Measurements from ENCODE around the gene LZTR1.
A peak's percentile ranks its signal among the peaks of the same experiment; 100 is the strongest.
"Not testable (repeated sequence)": the region's sequence is repeated elsewhere in the genome, so short reads cannot be mapped to it uniquely, and the experiment has no call there.

LZTR1 gene

DNA sequence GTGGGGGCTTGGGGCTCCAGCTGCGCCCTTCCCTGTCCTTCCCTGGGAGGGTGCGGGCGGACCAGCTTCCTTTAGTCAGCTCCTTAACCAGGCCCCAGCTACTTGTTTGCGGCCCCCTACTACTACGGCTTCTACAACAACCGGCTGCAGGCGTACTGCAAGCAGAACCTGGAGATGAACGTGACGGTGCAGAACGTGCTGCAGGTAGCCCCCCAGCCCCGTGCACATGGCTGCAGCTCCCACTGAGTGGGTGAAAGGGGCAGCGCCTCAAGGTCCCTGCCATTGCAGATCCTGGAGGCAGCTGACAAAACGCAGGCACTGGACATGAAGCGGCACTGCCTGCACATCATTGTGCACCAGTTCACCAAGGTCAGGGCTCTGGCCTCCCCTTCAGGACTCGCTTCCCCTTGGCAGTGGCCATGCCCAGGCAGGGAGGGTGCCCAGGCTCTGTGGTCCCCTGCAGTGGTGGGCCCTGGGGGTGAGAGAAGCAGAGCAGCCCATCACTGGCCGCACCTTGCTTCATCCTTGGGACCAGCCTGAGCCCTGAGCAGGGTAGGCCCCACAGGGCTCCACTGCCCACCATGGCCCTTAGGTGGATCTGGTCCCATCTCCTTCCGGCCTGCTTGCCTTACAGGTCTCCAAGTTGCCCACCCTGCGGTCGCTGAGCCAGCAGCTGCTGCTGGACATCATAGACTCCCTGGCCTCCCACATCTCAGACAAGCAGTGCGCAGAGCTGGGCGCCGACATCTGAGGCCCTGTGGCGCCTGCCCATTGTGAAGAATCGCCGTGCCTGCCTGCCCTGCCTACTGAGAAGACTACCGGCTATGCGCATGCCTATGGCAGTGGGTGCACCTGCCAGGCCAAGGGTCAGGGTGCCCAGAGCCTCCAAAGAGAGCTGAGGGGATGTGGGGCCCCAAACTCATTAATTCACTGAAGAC lies 14.8 kb downstream of the LZTR1 start:
- no peak for DNase-seq (ENCODE audit: low read depth)

DNA sequence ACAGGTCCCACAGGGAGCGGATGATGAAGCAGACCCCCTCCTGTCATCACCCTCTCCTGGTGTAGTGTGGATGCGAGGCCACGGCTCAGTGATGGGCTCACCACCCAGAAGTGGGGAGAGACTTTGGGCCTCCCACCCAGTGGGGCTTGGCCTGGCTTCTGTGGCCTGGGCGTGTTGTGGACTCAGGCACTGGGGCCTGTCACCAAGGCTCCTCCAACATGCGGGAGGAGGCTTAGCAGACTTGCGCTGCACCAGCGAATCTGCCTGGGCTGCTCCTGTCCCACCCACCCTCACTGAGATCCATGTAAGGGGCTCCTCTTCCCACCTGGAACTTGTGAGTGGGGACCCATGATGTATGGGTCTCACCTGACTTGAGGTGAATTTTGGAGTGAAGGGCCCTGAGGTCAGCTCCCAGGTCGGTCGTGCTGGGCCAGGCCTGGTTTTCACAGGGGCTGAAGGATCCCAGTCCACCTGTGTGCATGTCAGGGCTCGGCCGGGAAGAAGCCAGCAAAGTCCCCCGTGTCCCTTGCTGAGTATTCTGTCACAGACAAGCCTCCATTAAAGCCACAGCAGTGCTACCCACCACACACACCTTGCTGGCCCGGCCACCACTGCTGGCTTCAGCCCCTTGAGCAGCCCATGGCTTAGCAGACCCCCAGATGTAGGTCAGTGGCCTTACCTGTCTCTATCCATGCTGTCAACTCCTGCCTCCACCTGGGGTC lies 15.6 kb downstream of the LZTR1 start:
- DNase-seq (ENCODE audit: low read depth): no peak

DNA sequence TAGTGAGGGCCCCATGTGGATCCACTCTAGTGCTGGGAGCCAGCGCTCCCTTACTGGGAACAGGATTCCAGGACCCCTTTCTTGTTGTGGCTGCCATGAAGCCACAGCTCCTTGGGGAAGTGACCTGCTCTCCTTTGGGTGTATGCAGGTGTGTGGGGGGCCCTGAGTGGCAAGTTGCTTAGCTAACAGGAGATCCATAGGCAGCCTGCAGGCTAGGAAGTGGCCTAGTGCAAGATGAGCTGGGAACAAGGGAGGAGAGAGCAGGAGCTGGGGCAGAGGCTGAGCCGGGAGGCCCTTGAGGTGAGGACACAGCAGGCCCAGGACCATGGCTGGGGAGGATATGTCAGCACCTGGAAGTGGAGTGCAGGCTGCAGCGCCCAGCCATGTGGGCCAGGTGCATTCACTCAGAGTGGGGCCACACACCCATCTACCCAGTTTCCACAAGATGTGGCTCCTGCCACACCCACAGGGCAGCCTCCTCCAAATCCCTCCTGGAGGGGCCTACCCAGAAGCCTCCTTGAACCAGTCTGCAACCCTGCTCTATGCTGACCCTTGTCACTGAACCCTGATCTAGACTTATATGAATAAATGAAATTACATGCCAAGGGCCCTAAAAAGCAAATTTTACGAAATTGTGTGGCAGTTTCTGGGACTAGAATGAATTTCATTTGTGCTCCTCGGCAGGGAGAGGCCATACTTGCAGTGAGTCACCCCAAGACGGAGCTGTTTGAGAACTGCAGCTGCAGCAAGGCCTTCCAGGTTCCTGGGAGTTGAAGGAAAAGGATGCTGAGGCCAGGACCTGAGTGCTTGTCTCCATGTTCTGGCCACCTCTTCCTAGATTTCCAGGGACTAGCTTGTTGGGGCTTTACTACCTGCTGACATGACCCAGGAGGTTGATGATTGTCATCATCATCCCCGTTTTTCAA lies 16.6 kb downstream of the LZTR1 start:
- DNase-seq (ENCODE audit: low read depth): no peak

DNA sequence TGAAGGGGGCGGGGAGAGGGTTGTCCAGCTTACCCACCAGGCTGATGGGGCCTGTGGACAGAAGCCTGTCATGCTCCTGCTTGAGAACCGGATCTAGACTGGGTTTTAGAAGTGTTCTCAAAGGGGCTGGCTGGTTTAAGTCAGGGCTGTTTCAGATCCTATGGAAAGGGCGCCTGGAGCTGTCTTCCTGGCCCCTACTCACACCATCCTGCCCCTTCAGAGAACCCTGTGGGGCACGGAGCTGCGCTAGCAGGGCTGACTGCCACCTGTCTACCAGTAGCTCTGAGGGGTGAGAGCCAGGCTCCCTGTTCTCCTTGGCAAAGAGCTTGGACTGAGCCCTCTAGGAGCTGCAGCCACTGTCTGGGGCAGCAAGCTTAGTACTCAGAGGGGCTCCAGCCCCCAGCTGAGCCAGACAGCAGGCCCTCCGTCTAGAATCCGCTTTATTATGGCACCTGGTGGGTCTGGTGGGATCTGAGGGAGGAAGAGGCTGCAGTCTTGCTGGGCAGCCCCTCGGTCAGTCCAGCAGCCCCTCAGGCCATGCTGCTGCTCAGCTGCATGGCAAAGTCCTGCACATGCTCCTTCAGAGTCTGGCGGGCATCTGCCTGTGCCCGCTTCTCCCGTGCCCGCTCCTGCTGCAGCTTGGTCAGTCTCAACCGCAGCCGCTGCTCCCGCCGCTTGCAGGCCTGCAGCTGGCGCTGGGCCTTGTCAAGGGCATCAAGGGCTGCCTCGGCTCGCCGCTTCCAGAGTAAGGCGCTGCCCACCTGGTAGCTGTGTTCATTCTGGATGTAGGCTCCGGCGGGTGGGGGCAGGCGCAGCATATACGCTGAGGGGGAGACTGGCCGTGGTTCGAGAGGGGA lies 17.5 kb downstream of the LZTR1 start:
- DNase-seq (ENCODE audit: low read depth): no peak

DNA sequence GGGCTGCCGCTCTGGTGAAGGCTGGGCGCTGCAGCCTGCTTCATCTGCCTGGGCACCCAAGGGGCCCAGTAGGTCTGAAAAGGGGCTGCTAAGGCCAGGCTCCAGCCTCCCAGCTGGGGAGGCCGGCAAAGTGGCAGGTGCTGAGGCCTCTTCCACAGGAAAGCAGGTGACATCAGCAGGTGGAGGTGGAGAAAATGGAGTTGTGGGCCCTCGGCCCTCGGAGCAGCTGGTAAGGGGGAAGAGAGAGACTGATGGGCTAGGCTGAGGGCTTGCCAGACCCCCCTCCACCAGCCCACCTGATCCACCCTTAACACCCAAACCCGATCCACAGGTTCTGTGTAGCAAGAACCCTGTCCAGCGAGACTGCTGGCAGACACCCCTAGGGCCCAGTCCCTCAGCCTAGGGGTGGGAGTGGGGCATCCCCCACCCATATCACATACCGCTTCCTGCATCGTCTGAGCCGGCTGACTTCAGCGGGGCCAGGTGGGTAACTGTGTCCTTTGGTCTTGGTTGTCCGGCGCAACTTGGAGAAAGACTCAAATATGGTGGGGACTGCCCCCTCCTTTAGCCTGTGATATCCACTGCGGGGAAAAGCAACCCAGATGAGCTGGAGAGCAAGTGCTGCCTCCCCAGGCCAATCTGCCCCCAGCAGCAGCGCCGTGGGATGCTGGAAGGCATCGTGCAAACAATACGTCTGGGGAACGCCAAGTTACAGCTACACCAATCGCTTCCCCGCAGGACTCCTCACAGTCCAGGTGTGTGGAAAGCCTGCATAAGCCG lies 18.3 kb downstream of the LZTR1 start:
- no peak for DNase-seq (ENCODE audit: low read depth)

DNA sequence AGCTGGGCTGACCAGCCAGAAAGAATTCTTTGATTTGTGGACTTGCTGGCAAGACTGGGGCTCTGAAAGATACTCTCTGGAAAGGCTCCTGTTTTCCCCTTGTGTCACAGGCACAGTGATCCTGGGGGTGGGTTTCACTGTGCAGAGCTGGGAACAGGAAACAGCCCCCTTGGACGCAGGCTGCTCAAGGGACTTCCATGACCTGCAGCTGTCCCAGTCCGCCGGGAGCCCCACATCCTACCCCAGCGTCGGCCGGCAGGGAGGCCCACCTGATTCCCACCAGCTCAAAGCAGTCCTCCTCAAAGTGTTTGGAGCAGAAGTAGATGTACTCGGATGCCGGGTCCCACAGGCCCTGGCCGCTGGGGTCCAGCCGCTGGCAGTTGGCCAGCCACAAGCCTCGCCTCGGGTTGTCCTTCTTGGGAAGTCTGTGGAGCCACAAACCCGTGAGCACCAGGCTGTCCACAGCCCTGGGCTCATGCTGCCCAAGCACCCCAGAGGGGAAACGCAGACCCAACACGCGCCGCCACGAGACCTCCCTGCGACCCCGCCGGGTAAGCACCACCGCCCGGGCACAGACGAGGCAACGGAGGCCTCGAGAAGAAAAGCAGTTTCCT lies 19.0 kb downstream of the LZTR1 start:
- no peak for DNase-seq (ENCODE audit: low read depth)

DNA sequence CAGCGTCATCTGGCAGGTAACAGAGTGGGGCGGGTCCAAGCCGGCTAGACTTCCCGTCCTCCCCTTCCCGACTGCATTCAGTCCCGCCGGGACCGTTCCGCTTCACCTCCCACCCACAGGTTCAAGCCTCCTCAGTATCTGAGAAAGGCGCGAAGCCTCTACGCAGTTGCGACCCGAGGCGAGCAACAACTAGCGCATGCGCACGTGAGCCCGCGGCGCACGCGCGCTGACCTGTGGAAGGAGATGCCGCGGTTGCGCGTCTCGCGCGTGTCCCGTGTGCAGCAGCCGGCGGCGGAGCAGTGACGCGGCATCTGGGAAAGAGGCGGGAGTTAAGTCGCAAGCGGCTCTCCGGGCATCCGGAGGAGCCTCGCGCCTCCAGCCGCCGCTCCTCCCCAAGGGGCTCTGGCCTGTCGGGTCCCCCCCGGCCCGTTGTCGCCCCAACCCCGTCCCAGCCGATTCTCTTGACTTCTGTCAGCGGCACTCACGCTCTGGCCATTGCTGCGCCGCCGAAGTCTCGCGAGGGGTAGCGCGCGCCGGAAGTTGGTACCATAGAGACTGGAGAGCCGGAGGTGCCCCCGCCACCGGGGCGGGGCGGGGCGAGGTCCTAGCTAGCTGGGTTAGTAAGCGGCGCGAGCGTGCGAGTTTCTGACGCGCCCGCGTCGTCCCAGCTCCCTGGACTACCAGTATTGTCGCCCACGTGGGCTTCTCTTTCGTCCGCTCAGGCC lies 19.7 kb downstream of the LZTR1 start, which contains the start of gene THAP7:
THAP7 (minus strand) TSS at position 518 of the 725 bp plus-strand sequence; CDS start at position 311, 207 bp downstream.
- DNase-seq (ENCODE audit: low read depth): peak; percentile 96

DNA sequence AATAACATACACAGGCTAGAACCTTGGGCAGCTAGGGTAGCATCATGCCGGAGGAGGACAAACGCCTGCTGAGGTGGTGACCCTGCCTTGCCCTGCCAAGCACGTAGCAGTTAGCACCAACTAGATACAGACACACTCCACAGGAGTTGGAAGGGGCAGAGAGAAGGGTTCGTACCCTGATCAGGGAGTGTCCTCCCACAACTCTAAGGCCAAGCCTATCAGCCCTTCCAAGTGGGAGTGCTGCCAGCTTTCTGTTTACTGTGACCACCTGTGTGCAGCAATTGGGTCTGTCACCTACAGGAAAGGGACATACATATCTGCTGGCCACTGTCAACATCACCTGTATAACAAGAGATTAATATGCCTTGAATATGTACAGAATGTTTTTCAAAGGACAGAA lies 21.7 kb downstream of the LZTR1 start:
- no peak for DNase-seq (ENCODE audit: low read depth)

DNA sequence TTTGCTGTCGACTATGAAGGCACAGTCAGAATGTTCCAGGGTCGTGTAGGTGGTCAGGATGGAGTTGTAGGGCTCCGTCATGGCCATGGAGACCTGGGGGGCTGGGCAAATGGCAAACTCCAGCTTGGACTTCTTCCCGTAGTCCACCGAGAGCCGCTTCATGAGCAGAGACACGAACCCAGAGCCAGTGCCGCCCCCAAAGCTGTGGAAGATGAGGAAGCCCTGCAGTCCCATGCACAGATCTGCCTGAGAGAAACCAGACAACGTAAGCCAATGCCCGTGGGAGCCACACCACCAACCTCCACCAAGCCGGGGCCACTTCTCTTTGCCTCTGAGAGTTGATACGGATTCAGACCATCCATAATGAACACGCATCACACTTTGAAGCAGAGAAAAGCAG lies 27.1 kb downstream of the LZTR1 start:
- not testable (repeated sequence) for DNase-seq (ENCODE audit: low read depth)

DNA sequence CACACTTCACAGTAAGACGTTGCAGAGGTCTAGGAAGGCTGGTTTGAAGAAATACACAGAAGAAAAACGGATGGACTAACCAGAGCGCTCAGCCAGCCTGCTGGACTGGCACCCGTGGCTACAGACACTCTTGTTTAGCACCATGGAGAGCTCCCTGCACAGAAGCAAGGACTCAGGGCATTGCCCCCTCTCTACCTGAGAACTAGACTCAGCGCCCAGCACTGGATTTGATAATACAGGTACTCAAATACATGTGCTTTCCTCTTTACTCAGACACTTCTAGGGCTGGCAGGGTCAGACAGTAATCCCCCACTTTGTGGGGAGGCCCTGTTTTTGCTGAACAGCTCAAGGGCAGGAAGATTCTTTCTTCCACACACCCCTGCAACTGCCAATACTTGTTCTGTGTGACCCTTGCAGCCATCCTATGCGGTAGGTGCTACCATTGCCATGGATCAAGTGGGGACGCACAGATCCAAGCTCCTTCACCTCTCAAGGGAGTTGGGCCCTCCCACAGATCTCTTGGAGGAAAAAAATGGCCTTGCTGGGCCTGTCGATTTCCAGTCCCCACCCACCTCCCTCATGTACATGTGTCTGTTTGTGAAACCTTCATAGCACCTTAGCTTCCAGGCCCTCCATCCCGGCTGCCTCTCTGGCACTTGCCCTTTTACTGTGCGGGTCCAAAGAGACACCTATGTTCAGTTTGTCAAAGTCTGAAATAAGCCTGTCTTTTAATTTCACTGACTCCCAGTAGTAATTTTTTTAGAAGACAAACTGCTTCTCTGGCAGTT lies 27.7 kb downstream of the LZTR1 start:
- DNase-seq (ENCODE audit: low read depth): no peak

DNA sequence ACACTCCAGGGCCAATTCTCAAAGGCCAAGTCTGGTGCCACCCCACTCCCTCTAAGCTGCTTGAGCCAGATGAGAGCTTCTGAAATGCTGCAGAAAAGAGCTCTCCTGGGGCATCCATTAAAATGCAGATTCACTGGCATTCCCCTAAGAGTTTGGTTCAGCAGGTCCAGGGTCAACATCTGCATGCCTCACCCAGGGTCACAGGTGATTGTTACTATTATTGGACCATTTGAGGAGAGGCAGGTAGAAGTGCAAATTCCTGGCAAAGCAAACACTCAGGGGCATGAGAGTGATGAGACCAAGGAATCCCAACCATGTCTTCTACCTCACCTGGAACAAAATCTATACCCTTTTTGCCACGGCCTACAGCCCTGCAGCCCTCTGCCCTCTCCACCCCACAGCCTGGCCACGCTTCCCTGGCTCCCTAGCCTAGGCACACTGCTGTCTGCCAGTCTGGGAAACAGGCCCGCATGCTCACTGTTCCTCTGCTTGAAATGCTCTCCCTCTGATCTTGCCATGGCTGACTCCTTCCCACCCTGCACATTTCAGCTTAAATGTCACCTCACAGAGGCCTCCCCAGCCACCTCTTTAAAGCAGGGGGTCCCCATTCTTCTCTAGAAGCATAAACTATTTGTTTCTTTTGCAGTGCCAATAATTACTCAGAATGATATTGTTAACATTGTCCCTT lies 28.5 kb downstream of the LZTR1 start:
- no peak for DNase-seq (ENCODE audit: low read depth)

DNA sequence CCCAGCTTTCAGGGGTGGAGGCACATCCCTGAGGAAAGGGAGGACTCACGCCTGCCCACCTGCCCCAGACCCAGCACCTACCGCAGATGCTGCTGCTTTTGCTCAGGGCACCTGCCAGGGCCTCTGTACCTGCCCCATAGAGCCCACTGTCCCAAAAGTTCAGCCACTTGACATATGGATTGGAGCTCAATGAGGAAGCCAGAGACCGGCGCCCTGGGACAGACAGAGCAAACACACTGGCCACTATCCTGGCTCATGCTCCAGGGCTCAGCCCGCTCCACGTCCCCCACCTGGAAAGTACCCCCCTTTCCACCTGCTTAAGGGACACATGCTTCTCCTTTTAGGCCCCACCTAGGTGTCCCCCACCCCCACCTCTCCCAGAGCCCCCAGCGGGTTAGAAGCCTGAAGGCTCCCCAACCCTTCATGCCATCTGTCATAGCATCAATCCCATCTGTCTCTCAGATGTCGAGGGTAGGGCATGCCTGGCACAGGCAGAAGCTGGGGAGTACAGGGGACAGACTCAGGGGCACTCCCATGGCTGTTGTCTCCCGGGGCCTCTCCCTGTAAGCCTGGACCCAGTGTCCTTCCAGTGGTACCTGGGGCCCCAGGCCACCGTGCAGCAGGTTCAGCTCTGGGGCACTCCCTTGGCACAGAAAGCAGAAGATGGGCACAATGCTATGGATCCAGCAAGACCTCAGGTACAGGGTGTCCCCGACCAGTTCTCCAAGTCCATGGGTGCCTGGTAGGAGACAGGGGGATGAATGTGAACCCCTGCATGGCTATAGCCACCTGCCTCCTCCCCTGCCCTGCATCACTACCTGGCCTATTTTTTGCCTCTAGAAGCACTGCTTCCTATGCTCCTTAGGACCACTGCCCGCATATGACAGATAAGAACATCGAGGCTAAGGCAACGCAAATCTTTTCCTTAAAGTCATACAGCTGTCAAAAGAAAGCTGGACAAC lies 30.6 kb downstream of the LZTR1 start:
- no peak for DNase-seq (ENCODE audit: low read depth)

DNA sequence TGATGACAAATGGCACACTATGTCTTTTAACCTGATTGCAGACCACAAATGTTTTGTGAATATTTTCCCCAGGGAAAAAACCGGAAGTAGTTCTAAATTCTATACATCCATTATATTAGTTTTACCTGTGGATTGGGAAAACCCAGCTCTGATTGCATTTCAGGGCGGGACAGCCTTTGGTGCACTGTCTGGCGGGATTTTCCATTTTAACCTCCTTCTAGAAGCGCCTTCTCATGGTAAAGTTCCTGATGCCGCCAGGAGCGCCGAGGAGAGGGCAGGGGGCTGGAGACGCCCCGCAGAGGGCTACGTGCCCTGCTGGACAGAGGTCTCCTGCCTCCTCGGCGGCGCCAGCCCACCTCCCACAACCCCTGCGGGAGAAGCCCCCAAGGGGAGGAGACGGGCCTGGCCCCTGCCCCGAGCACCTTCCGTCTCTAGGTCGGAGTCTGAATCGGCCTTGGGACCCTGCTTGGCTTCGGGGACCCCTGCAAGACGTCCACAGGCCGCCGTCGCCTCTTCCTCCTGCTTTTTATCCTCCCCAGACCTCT lies 31.6 kb downstream of the LZTR1 start:
- DNase-seq (ENCODE audit: low read depth): no peak

DNA sequence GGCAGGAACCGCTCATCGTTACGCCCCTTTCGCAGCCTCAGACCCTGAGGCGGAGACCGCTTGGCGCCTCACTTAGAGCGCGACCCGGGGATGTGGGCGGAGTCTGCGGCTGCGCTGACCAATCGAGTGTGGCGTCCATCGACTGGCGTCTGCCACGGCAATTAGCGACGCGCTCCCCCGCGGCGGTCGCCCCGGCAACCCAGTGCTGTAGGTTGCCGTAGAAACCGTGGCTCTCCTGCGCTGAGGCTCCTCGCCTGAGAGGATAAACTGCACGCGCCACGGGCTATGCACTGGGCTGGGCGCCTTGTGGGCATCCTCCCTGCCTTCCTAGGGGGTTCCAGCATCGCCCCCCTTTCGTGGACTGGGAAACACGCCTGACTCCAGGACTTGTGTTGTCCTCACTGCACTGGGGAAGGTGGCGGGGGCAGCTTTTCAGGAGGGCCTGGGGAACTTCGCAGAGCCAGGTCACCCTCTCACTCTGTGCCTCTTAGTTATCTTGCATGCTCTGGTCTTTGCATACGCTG lies 32.2 kb downstream of the LZTR1 start:
- peak; percentile 65 for DNase-seq (ENCODE audit: low read depth)

DNA sequence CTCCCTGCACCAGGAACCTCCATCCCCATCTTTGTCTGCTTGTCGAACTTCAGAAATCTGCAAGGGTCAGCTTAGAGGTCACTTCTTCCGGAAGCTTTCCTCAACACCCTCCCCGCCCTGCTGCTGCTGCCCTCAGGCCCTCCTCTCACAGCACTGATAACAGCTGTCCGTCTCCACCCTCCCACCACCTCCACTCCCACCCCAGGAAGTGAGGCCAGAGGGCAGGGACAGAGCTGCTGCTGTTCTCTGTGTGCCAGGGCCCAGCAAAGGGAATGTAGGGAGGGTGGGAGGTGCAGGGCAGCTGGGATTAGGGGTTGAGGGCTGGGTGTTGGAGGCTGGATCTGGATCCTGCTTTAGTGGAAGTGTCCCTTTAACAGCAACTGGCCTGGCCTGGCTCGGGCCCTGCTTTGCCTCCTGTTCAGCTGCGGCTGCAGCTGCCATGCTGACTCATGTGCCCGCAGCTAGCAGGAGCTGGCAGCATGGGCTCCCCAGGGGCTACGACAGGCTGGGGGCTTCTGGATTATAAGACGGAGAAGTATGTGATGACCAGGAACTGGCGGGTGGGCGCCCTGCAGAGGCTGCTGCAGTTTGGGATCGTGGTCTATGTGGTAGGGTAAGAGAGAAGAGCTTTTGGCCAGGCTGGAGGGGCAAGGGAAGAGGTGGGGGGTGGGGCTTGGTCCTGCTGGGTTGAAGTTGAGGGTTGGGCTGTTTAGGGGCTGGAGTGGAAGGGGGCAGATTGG lies 32.8 kb downstream of the LZTR1 start, which contains the start of gene P2RX6:
P2RX6 (plus strand) TSS at position 440 of the 740 bp plus-strand sequence; CDS start at position 450, 10 bp downstream.
- DNase-seq (ENCODE audit: low read depth): no peak
